NT2/D1 (cell line): ENCODE data around the gene MIB1.

ENCODE experiments used
- YY1 ChIP-seq: IDR thresholded peaks from 2 replicates; pipeline ENCODE4 v1.6.1; 2011; ENCODE audit not compliant: insufficient read length, insufficient read depth
- ZNF274 ChIP-seq: IDR thresholded peaks from 2 replicates; pipeline ENCODE4 v1.6.1; 2011; ENCODE audit warnings: mild to moderate bottlenecking, low read depth, low read length

- TF ChIP-seq YY1 (no peak), ZNF274 (no peak)
Observed at GRCh38 chr18:21820811-21821143, 80.2 kb downstream of the MIB1 start.
